Mesodermal cell (in vitro differentiated cells): ENCODE data around the gene DGKI.
A peak's percentile ranks its signal among the peaks of the same experiment; 100 is the strongest.
"Not testable (repeated sequence)": the region's sequence is repeated elsewhere in the genome, so short reads cannot be mapped to it uniquely, and the experiment has no call there.

ENCODE experiments used
- H3K27ac ChIP-seq: 2 replicates; pipeline ENCODE4 v1.7.0; 2013; ENCODE audit warnings: mild to moderate bottlenecking, low read depth, low read length, moderate library complexity; ENCODE audit not compliant: severe bottlenecking
- H3K36me3 ChIP-seq: 2 replicates; pipeline ENCODE4 v1.7.1; 2013; ENCODE audit warnings: mild to moderate bottlenecking, low read length, moderate library complexity; ENCODE audit not compliant: control insufficient read depth, insufficient read depth
- H3K4me1 ChIP-seq: one replicate; pipeline ENCODE4 v1.7.1; 2013; ENCODE audit warnings: mild to moderate bottlenecking, low read length; ENCODE audit not compliant: insufficient read depth, control insufficient read depth, poor library complexity, severe bottlenecking
- H3K4me3 ChIP-seq: 2 replicates; pipeline ENCODE4 v1.7.0; 2013; ENCODE audit warnings: low read length, control low read depth, mild to moderate bottlenecking; ENCODE audit not compliant: insufficient read depth, poor library complexity, severe bottlenecking; ENCODE audit errors: extremely low read depth
- H3K9me3 ChIP-seq: 2 replicates; pipeline ENCODE4 v1.7.1; 2013; ENCODE audit warnings: mild to moderate bottlenecking, low read length, moderate library complexity; ENCODE audit not compliant: control insufficient read depth
- WGBS, 2 experiments: methylation state at CpG; one replicate each; pipeline ENCODE4 v1.1.5; 2013; ENCODE audit warnings: missing lambda C conversion rate in 2 of 2; ENCODE audit not compliant: insufficient coverage in 2 of 2; 5-methylcytosine and 5-hydroxymethylcytosine counted together

The DGKI gene

DNA sequence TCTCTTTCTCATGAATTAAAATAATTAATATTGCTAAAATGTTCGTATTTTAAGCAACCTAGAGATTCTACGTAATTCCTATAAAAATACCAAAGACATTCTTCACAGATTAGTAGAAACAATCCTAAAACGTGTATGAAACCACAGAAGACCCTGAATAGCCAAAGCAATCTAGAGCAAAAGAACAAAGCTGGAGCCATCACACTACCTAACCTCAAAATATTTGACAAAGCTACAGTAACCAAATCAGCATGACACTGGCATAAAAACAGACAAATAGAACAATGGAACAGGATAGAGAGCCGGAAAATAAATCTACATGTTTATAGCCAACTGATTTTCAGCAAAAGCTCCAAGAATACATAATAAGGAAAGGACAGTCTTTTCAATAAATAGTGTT, 397.8 kb downstream of the DGKI start:
- Histone ChIP-seq H3K36me3 (no peaks in the 10 kb centered on the region), H3K4me1 (no peaks in the 10 kb centered on the region), H3K27ac (no peak overlapping the region), H3K9me3 (no peaks in the 10 kb centered on the region), H3K4me3 (no peak overlapping the region)
- WGBS, 2 experiments = no CpG with 5 or more reads among the region's 4 CpGs

DNA sequence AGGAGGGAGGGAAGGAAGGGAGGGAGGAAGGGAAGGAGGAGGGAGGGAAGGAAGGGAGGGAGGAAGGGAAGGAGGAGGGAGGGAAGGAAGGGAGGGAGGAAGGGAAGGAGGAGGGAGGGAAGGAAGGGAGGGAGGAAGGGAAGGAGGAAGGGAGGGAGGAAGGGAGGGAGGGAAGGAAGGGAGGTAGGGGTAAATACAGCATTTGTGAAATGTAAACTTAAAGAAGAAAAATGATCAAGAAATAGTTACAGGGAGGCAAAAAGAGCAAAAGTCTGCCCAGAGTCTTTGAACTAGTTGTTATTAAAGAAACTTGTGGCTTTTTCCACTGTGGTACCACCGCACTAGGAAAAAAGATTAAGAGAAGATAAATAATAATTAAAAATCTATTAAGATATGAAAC, 398.2 kb downstream of the DGKI start:
- not testable (repeated sequence) for H3K36me3 ChIP-seq, H3K9me3 ChIP-seq, H3K27ac ChIP-seq, H3K4me1 ChIP-seq, H3K4me3 ChIP-seq
- WGBS, 2 experiments = no CpG with 5 or more reads among the region's 1 CpG

DNA sequence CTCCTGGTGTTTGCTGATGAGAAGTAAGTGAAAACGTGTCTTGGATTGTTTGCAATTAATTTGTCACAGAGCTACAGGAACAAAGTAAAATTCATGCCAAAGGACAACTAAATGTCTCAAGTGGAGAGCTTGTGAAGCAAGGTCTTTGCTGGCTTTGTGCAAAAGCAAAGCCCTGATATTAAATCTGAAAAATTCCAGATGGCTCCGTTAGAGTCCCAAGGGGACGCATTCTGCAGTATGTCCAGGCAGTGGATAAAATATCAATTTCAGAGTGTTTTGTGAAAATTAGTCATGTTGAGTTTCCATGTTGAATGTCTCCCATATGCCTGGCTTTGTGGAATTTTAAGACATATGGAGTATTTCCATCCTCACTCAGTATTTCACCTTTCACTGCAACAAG, 400.7 kb downstream of the DGKI start:
- WGBS, 2 experiments = 100% methylated on average over 1 to 2 of the region's 3 CpGs
- no peaks in the 10 kb centered on the region for H3K4me1 ChIP-seq
- no peak overlapping the region for H3K27ac ChIP-seq
- H3K9me3 ChIP-seq = no peaks in the 10 kb centered on the region
- no peaks in the 10 kb centered on the region for H3K36me3 ChIP-seq
- H3K4me3 ChIP-seq = no peak overlapping the region

DNA sequence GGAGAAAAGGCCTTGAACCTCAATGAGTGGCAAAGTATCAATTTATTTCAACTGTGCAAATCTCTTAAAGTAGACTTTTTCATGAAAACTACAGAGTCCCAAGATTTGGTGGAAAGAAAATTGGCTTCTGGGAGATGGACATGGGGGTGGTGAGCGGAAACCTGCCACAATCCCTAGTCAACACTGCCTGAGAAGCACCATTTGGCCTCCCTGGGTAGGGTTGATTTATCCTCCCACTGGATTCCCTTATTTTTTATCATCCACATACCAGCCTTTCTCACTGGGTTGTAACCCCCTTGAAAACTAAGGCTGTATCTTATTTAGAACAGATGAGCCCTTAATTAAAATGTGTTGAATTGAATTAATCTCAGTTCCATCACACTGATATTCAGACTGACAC, 401.5 kb downstream of the DGKI start:
- Histone ChIP-seq H3K4me1 (no peaks in the 10 kb centered on the region), H3K36me3 (no peaks in the 10 kb centered on the region), H3K4me3 (no peak overlapping the region), H3K9me3 (no peaks in the 10 kb centered on the region), H3K27ac (no peak overlapping the region)
- 83 to 100% methylated on average over 1 of the region's 1 CpG for WGBS, 2 experiments

DNA sequence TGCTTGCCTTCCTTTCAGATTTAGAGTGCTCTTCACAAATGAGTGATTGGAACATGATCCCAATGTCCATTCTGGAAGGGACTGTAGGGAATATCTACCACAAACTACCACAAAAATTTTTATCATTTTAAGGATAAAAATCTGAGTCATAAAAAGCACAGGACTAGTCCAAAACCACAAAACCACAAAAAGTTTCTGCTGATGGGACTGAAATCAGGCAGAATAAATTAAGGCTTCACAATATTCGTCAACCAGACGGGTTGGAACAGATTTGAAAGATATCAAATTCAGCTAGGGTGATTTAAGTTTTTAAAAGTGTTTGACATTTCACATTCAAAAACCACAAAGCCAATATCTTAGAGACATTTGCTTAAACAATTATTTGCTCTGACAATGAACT, 403.2 kb downstream of the DGKI start:
- Histone ChIP-seq H3K36me3 (no peaks in the 10 kb centered on the region), H3K4me3 (no peak overlapping the region), H3K27ac (no peak overlapping the region), H3K9me3 (no peaks in the 10 kb centered on the region), H3K4me1 (no peaks in the 10 kb centered on the region)
- WGBS, 2 experiments = no CpG with 5 or more reads among the region's 2 CpGs

DNA sequence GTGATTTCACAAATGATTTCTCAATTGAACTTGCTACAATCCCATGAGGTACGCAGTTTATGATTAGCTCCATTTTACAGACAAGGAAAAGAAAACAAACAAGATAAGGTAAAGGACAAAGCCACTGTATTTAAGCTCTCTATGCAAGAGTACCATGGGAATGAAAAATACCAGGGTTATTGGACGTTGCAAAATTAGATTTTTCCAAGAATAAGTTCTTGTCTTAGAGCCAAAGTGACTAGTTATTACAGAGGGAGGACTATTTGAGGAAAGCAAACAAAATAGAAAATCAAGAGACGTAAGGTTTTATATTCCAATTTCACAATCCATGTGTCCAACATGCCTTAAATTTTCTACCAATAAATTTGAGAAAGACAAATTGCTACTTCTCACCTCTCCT, 405.3 kb downstream of the DGKI start:
- H3K4me1 ChIP-seq = no peaks in the 10 kb centered on the region
- H3K36me3 ChIP-seq = no peaks in the 10 kb centered on the region
- H3K27ac ChIP-seq = no peak overlapping the region
- H3K9me3 ChIP-seq = no peaks in the 10 kb centered on the region
- 100% methylated on average over 1 of the region's 3 CpGs; no CpG with 5 or more reads in 1 of the 2 experiments for WGBS, 2 experiments
- no peak overlapping the region for H3K4me3 ChIP-seq

DNA sequence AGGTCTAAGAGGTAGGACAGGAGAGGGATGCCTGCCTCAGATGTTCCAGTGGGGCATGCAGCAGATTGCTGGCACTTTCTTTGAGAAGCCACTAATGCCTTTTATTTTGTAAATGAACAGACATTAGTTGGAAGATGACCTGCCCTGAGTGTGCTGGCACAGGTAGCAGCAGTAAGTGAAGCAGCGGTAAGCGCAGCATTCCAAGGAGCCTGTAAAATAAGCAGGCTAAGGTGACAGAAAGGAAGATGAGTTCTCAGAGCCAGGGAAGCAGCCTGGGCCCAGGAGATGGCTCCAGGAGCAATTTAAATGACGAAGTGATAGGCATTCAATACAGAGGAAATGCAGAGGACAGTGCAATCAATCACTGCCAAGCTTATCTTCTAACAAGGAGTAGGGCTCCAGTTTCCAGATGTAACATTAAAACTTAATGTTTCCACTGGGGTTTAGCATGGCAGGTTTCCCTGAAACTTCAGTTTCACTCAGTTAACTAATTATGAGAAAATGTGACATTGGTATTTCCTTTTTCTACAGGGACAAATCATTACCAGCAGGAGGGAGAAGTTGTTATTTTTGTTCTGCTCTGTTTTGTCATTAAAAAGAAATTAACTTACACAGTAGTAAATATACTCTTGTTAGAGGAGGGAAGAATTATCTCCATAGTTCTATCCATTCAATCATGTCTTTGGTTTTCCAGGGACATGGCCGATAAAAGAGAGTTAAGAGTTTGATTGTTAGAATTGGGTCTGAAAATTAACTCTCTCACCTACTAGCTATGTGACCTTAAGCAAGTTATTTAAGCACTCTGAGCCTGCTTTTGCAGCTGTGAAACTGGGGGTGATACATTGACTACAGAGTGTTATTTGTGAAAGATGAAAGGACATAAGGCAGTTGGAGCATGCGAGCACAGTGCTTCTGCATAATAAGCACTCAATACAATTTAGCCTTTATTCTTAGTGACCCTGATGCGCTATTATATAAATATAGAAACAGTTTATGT, 406.6 kb downstream of the DGKI start:
- H3K9me3 ChIP-seq = no peaks in the 10 kb centered on the region
- 66 to 70% methylated on average over 3 of the region's 6 CpGs for WGBS, 2 experiments
- H3K4me3 ChIP-seq = no peak overlapping the region

DNA sequence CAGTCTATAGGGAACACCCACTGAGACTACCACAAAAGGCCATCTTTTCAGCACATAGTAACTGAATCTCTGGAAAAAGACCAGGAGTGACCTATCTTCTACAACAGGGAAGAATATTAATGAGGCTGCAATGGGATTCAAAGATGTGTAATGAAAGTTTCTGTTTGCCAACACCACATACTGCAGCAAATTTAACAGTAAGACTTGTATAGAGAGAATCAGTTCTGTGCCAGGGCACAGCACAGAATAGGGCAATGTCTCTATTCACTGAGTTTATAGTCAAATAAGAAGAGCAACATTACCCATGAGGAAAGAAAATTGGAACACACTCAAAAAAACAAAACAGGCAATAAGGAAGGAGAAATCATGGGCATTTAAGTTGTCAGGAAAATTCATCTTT, 411.8 kb downstream of the DGKI start:
- no peak overlapping the region for H3K27ac ChIP-seq
- H3K9me3 ChIP-seq = no peaks in the 10 kb centered on the region
- H3K36me3 ChIP-seq = no peaks in the 10 kb centered on the region
- H3K4me3 ChIP-seq = no peak overlapping the region
- H3K4me1 ChIP-seq = no peaks in the 10 kb centered on the region

More for the DNA sequence above, 406.6 kb downstream of the DGKI start:
- H3K36me3 ChIP-seq = no peaks in the 10 kb centered on the region
- H3K4me1 ChIP-seq = no peaks in the 10 kb centered on the region
- H3K27ac ChIP-seq = peak overlapping the region; percentile 11

DNA sequence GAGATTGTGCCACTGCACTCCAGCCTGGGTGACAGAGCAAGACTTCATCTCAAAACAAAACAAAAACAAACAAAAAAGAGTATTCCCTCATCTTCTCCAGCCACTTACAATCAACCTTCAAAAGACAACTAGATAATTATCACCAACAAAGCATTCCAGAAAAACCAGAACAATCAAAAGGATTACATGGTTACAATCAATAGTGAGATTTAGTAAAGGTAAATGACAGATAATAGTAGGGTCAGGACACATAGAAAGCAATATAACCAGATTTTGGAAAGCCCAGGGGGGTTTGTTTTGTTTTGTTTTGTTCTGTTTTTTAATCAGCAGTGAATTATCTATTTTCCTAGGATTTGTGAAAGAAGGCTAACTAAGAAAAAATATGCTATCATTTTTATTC, 412.2 kb downstream of the DGKI start:
- Histone ChIP-seq H3K4me1 (no peaks in the 10 kb centered on the region), H3K27ac (no peak overlapping the region), H3K9me3 (no peaks in the 10 kb centered on the region), H3K36me3 (no peaks in the 10 kb centered on the region), H3K4me3 (no peak overlapping the region)

DNA sequence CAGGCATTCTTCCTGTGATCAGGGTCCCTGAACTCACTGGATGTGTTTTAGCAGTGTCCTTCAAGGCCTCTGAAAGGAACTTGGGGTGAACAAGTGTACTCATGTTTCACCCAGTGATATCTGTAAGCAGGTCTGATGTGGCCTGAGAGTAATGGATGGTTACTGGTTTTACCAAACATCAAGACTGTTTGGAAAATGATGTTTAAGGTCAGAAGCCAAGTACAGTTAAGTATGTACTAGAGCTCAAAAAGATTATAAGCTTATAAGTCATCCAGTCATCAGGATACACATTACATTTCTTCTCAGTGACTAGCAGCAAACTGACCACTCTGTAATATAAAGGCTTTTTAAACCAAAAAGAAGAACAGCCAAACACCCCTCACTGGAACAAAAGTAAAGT, 423.5 kb downstream of the DGKI start:
- Histone ChIP-seq H3K4me3 (no peak overlapping the region), H3K9me3 (no peaks in the 10 kb centered on the region), H3K4me1 (no peaks in the 10 kb centered on the region), H3K36me3 (no peaks in the 10 kb centered on the region), H3K27ac (no peak overlapping the region)

DNA sequence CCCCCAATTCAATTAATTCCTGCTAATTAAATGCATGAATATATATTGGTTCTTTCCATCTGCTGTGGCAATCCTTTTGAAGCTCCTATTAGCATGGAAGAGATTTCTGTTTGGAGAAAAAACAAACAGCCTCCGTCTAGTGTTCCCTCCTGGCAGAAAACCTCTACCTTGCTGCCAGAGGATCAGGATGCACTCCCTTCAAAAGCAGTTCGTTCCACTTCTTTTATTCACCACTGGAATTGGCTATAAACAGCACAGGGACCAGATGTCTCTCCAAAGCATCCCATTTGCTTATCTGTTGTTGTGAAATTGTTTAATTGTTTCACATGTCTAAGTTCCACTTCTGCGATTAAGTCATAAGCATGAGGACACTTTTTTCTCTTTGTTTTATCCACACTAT, 425.4 kb downstream of the DGKI start:
- Histone ChIP-seq H3K27ac (no peak overlapping the region), H3K9me3 (no peaks in the 10 kb centered on the region), H3K36me3 (no peaks in the 10 kb centered on the region), H3K4me1 (no peaks in the 10 kb centered on the region), H3K4me3 (no peak overlapping the region)
- WGBS, 2 experiments = 100% methylated on average over 1 to 2 of the region's 3 CpGs
